Chondrocyte (in vitro differentiated cells): ENCODE data around the gene RNF5. TPM values are rescaled to one million over a fixed set of nuclear protein-coding genes. Genes with fewer than 3 reads are reported as not detected.
"Not testable (repeated sequence)": the region's sequence is repeated elsewhere in the genome, so short reads cannot be mapped to it uniquely, and the experiment has no call there.

ENCODE experiments used
- DNase-seq: peaks from one replicate; pipeline ENCODE4 v3.0.0; 2021; ENCODE audit warnings: mixed read lengths, low spot score
- H3K27ac Mint-ChIP-seq: one replicate; pipeline ENCODE4 v1.8.0; 2021; ENCODE audit warnings: mild to moderate bottlenecking, moderate library complexity, mixed read lengths; ENCODE audit not compliant: unreplicated experiment
- H3K27me3 Mint-ChIP-seq: 2 replicates; pipeline ENCODE4 v1.8.0; 2021; ENCODE audit warnings: low read depth, mixed read lengths
- H3K36me3 Mint-ChIP-seq: 2 replicates; pipeline ENCODE4 v1.8.0; 2021; ENCODE audit warnings: low read depth, mixed read lengths
- H3K4me1 Mint-ChIP-seq: 2 replicates; pipeline ENCODE4 v1.8.0; 2021; ENCODE audit warnings: low read depth, mild to moderate bottlenecking, mixed read lengths
- H3K4me3 Mint-ChIP-seq: one replicate; pipeline ENCODE4 v1.8.0; 2021; ENCODE audit warnings: mild to moderate bottlenecking, moderate library complexity, mixed read lengths; ENCODE audit not compliant: unreplicated experiment
- H3K9me3 Mint-ChIP-seq: 2 replicates; pipeline ENCODE4 v1.8.0; 2021; ENCODE audit warnings: low read depth, mixed read lengths
- total RNA-seq: library from RNA; stranded (reverse); gene quantifications from 3 replicates; pipeline ENCODE4 v1.2.1, GENCODE V29; 2021
- TF ChIP-seq, protein P1 (sequence below): fragments of 200-600 bp; sonication (generic); IDR thresholded peaks from 2 replicates; pipeline ENCODE4 v1.5.0; 2021; ENCODE audit warnings: antibody characterized with exemption, mild to moderate bottlenecking, moderate library complexity

The RNF5 gene
- total RNA-seq, 1 donor from 2014 or later = 45.2 TPM

- DNase-seq = no peak
- no peaks in the 10 kb centered on the region for H3K9me3 Mint-ChIP-seq
- peaks cover 10% of the 10 kb centered on the region for H3K36me3 Mint-ChIP-seq
- H3K27ac Mint-ChIP-seq = peak within 1 kb of the TSS; percentile 93
- H3K4me3 Mint-ChIP-seq = peak within 1 kb of the TSS; percentile 92
- TF ChIP-seq, protein P1, sequence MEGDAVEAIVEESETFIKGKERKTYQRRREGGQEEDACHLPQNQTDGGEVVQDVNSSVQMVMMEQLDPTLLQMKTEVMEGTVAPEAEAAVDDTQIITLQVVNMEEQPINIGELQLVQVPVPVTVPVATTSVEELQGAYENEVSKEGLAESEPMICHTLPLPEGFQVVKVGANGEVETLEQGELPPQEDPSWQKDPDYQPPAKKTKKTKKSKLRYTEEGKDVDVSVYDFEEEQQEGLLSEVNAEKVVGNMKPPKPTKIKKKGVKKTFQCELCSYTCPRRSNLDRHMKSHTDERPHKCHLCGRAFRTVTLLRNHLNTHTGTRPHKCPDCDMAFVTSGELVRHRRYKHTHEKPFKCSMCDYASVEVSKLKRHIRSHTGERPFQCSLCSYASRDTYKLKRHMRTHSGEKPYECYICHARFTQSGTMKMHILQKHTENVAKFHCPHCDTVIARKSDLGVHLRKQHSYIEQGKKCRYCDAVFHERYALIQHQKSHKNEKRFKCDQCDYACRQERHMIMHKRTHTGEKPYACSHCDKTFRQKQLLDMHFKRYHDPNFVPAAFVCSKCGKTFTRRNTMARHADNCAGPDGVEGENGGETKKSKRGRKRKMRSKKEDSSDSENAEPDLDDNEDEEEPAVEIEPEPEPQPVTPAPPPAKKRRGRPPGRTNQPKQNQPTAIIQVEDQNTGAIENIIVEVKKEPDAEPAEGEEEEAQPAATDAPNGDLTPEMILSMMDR = no peak
- H3K27me3 Mint-ChIP-seq = no peaks in the 10 kb centered on the region
- H3K4me1 Mint-ChIP-seq = peaks cover 72% of the 10 kb centered on the region
These were observed 12.0 kb downstream of the RNF5 start, which contains the start of gene PBX2 for GRCh38 chr6:32190054-32190851. Gene PBX2, minus strand, starts transcription at chr6:32190202. Its CDS starts 287 bp downstream, at chr6:32189915.

DNA sequence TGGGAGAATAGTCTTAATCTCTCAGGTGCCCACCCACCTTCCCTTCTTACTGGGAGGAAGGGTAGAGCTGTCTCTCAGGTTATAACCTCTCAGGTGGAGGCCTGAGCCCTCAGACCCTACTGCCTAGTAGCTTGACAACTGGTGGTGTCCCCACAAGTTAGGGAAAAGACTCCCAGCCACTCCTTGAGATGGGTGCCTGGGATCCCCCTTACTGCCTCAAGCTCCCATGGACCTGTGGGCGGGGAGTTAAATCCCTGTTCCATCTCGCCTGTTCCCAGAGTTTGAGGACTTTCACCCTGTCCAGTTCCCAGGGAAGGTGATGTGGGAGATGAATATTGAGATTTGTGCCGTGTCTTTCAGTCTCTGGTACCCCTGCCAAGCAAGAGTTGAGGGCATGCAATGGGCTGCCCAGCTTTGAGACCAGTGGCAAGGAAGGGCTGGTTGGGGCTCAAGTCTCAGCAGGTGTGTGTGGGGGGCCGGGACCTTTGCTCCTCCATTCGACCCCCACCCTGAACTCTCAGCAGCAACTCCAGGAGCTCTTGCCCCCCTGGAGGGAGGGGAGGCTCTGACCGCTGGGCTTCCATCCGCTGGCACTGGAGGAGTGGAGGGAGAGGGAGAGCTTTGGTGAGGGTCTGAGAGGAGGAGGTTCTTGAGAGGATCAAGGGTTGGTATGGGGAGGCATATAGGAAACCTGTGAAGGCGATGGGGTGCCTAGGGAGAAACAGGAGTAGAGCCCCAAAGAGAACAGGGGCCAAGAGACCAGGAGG lies 12.9 kb downstream of the RNF5 start:
- Mint-ChIP-seq H3K27me3 (no peaks in the 10 kb centered on the region), H3K9me3 (no peaks in the 10 kb centered on the region), H3K4me1 (peaks cover 66% of the 10 kb centered on the region), H3K4me3 (peak overlapping the region; percentile 19), H3K36me3 (peaks cover 6% of the 10 kb centered on the region), H3K27ac (peak overlapping the region; percentile 32)
- DNase-seq = no peak
- TF ChIP-seq, protein P1 = no peak

DNA sequence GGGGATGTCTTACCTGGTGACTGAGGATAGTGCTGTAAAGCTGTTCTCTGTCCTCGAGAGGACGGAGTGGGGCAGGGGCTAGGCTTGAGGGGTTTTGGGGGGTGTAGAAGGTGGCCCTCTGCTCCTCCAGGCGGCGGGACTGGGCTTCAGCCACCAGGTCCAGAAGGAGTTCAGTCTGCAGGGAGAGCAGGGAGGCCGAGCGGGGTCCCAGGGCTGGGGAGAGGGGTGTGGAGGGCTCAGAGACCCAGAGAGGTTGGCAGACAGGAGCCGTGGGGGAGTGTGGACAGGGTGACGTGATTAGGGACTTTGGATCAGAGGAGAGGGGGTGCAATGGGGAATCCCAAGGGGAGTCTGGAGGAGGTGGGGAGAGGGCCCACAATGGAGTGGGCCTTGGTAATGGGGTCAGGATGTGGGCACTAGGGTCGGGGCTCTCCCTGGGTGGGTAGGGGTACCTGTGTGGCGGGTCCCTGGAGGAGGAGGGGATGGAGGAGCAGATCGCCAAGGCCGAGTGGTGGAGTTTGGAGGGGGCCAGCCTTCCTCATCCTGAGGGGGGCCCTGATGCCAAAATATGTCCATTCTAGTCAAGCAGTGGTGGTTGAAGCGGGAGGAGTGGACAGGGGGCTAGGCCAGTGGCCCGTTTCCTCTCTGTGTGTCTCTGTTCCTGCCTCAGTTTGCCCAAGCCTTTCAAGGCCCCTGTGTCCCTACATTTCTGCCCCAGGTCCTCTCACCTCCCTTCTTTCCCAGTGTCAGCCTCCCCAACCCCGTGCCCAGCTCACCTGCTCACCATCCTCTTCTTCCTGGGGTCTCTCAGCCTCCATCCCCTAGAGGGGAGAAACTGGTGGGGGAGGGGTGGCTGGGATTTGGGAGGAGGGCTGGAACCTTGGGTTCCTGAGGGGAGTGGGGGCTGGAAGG lies 13.7 kb downstream of the RNF5 start:
- Mint-ChIP-seq H3K27me3 (no peaks in the 10 kb centered on the region), H3K9me3 (no peaks in the 10 kb centered on the region), H3K4me1 (peaks cover 66% of the 10 kb centered on the region), H3K4me3 (peak overlapping the region; percentile 25), H3K27ac (peak overlapping the region; percentile 78), H3K36me3 (peaks cover 2% of the 10 kb centered on the region)
- TF ChIP-seq, protein P1 = no peak
- no peak for DNase-seq

DNA sequence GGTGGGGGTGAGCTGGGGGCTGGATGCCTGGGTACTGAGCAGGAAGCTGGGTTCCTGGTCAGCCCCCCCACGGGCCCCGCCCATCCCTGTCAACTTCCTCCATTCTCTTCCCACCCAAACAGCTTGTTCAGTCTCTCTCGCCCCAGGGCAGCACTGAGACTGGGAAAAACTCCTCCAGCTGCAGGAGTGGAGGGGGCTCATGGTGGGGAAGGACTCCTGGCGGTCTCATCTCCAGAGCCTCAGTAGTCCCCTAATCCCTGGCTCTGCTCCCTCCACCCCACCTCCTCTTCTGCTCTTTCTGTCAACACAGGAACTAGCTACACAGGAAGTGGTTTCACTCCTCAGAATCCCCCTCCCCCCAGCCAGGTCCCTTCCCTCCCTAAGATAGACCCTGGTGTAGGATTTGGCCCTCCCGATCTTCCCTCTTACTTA lies 14.4 kb downstream of the RNF5 start, which contains the start of gene GPSM3:
Gene GPSM3 (minus strand): TSS at position 36 of the 432 bp plus-strand sequence. CDS start 130 bp downstream, outside the sequence.
- H3K27me3 Mint-ChIP-seq = no peaks in the 10 kb centered on the region
- peaks cover 63% of the 10 kb centered on the region for H3K4me1 Mint-ChIP-seq
- no peaks in the 10 kb centered on the region for H3K9me3 Mint-ChIP-seq
- peaks cover under 1% of the 10 kb centered on the region for H3K36me3 Mint-ChIP-seq
- DNase-seq = no peak
- peak within 1 kb of the TSS; percentile 78 for H3K27ac Mint-ChIP-seq
- peak within 1 kb of the TSS; percentile 41 for H3K4me3 Mint-ChIP-seq
- TF ChIP-seq, protein P1 = no peak

- H3K36me3 Mint-ChIP-seq, H3K27me3 Mint-ChIP-seq, H3K4me3 Mint-ChIP-seq, H3K9me3 Mint-ChIP-seq, DNase-seq: not testable (repeated sequence)
- peaks cover 60% of the 10 kb centered on the region for H3K4me1 Mint-ChIP-seq
- H3K27ac Mint-ChIP-seq = peak overlapping the region; percentile 78
These were observed 14.9 kb downstream of the RNF5 start for GRCh38 chr6:32193096-32193495.
